BJ (cell line): Measurements from ENCODE around the gene KLHL29. TPM values are rescaled to one million over a fixed set of nuclear protein-coding genes. Genes with fewer than 3 reads are reported as not detected.

ENCODE experiments used
- CTCF ChIA-PET: fragments of 350-600 bp; formaldehyde crosslinking; extraction: SDS; loops from one replicate; lab custom pipeline; 2021; ENCODE audit warnings: antibody characterized with exemption, inconsistent platforms; lab: Yijun Ruan, JAX
- POLR2A ChIA-PET: fragments of 300-600 bp; sonication (Branson Sonifier 250); formaldehyde crosslinking; extraction: SDS; loops from one replicate; lab custom pipeline; 2021; ENCODE audit warnings: antibody characterized with exemption; lab: Charles Lee
- DNase-seq: peaks from one replicate; pipeline ENCODE4 v3.0.0-alpha.2; 2011; ENCODE audit warnings: low read depth
- H3K27me3 ChIP-seq: 2 replicates; pipeline ENCODE4 v1.6.0; 2011; ENCODE audit warnings: low read length; ENCODE audit not compliant: control insufficient read depth, insufficient read depth
- H3K36me3 ChIP-seq: 2 replicates; pipeline ENCODE4 v1.5.1; 2011; ENCODE audit warnings: low read length; ENCODE audit not compliant: control insufficient read depth, insufficient read depth
- H3K4me3 ChIP-seq: 2 replicates; pipeline ENCODE4 v1.5.1; 2011; ENCODE audit warnings: low read depth, mild to moderate bottlenecking, control low read depth, low read length
- CTCF ChIP-seq: IDR thresholded peaks from 2 replicates; pipeline ENCODE4 v1.5.1; 2011; ENCODE audit warnings: low read depth, mild to moderate bottlenecking, control low read depth, inconsistent platforms, low read length, moderate library complexity; ENCODE audit not compliant: insufficient read depth
- polyA plus RNA-seq: library from polyadenylated mRNA; depleted of rRNA; stranded (reverse); fragments of >200 nt; gene quantifications from 2 replicates; pipeline ENCODE4 v1.2.3, GENCODE V29; 2011

The KLHL29 gene
- polyA plus RNA-seq, 1 experiment, result 10.0 TPM

GRCh38 chr2:23401427-23402204 lies 16.6 kb downstream of the KLHL29 start:
- no peaks in the 10 kb centered on the region for H3K27me3 ChIP-seq
- H3K4me3 ChIP-seq, result no peak overlapping the region
- H3K36me3 ChIP-seq, result peaks cover 3% of the 10 kb centered on the region; the same call in 1 of the 2 replicates
- ChIA-PET CTCF (no interaction called here), POLR2A (no interaction called here)
- no peak for DNase-seq
- no peak for TF ChIP-seq CTCF

- no peak overlapping the region for H3K4me3 ChIP-seq
- TF ChIP-seq CTCF, result no peak
- ChIA-PET POLR2A (no interaction called here), CTCF (no interaction called here)
- no peaks in the 10 kb centered on the region for H3K36me3 ChIP-seq
- DNase-seq, result no peak
- no peaks in the 10 kb centered on the region for H3K27me3 ChIP-seq
Measured at GRCh38 chr2:23402205-23402740, 17.3 kb downstream of the KLHL29 start.

- peak; percentile 49 for DNase-seq
- TF ChIP-seq CTCF, result peak; percentile 37
- Histone ChIP-seq H3K27me3 (no peaks in the 10 kb centered on the region), H3K4me3 (no peak overlapping the region), H3K36me3 (no peaks in the 10 kb centered on the region)
- CTCF ChIA-PET, result interaction anchor here (0.8 to 1.9 kb wide), 5 partner anchors 10 to 354 kb away, joined by 3 to 7 read pairs (median 4); no protein-coding TSS in a partner anchor
- POLR2A ChIA-PET, result interaction anchor here (0.6 kb wide), 1 partner anchor 92 kb away, joined by 3 read pairs; no protein-coding TSS in a partner anchor
Measured at GRCh38 chr2:23404426-23404825, 19.4 kb downstream of the KLHL29 start.

- ChIA-PET POLR2A (no interaction called here), CTCF (no interaction called here)
- Histone ChIP-seq H3K36me3 (no peaks in the 10 kb centered on the region), H3K4me3 (no peak overlapping the region), H3K27me3 (no peaks in the 10 kb centered on the region)
- no peak for DNase-seq
- no peak for TF ChIP-seq CTCF
Measured at GRCh38 chr2:23409248-23409647, 24.3 kb downstream of the KLHL29 start.

- ChIA-PET POLR2A (no interaction called here), CTCF (no interaction called here)
- no peak for TF ChIP-seq CTCF
- Histone ChIP-seq H3K36me3 (no peaks in the 10 kb centered on the region), H3K27me3 (no peaks in the 10 kb centered on the region), H3K4me3 (no peak overlapping the region)
- no peak for DNase-seq
Measured at GRCh38 chr2:23410596-23410995, 25.6 kb downstream of the KLHL29 start.
